ENCODE results near the gene HMCN2.
"Not testable (repeated sequence)": the region's sequence is repeated elsewhere in the genome, so short reads cannot be mapped to it uniquely, and the experiment has no call there.

The HMCN2 gene

GRCh38 chr9:130432796-130433167, 167.2 kb downstream of the HMCN2 start:
- DNase-seq (ENCODE audit: low read depth) = no peak

- DNase-seq (ENCODE audit: low read depth) = no peak
Observed at GRCh38 chr9:130433168-130433946, 167.8 kb downstream of the HMCN2 start.

- no peak for DNase-seq (ENCODE audit: low read depth)
Observed at GRCh38 chr9:130433947-130434262, 168.3 kb downstream of the HMCN2 start.

- not testable (repeated sequence) for DNase-seq (ENCODE audit: low read depth)
Observed at GRCh38 chr9:130434656-130435055, 169.1 kb downstream of the HMCN2 start.

GRCh38 chr9:130437011-130437789, 171.6 kb downstream of the HMCN2 start:
- DNase-seq (ENCODE audit: low read depth) = no peak

- no peak for DNase-seq (ENCODE audit: low read depth)
Observed at GRCh38 chr9:130438382-130438981, 172.9 kb downstream of the HMCN2 start.

GRCh38 chr9:130441031-130441430, 175.5 kb downstream of the HMCN2 start:
- no peak for DNase-seq (ENCODE audit: low read depth)

- DNase-seq (ENCODE audit: low read depth) = no peak
Observed at GRCh38 chr9:130442746-130443455, 177.3 kb downstream of the HMCN2 start.

- DNase-seq (ENCODE audit: low read depth) = no peak
Observed at GRCh38 chr9:130443456-130443801, 177.9 kb downstream of the HMCN2 start.

- no peak for DNase-seq (ENCODE audit: low read depth)
Observed at GRCh38 chr9:130443840-130444492, 178.4 kb downstream of the HMCN2 start.

GRCh38 chr9:130444565-130445221, 179.1 kb downstream of the HMCN2 start, which contains the start of gene ASS1:
TSS of gene ASS1 (plus strand) at chr9:130444961. CDS start at chr9:130452229, 7,268 bp downstream.
- peak; percentile 7 for DNase-seq (ENCODE audit: low read depth)

GRCh38 chr9:130445268-130445983, 179.9 kb downstream of the HMCN2 start:
- no peak for DNase-seq (ENCODE audit: low read depth)

- DNase-seq (ENCODE audit: low read depth) = no peak
Observed at GRCh38 chr9:130446101-130446861, 180.7 kb downstream of the HMCN2 start.

- DNase-seq (ENCODE audit: low read depth) = no peak
Observed at GRCh38 chr9:130447193-130447816, 181.7 kb downstream of the HMCN2 start.

- DNase-seq (ENCODE audit: low read depth) = no peak
Observed at GRCh38 chr9:130448035-130448624, 182.6 kb downstream of the HMCN2 start.

- no peak for DNase-seq (ENCODE audit: low read depth)
Observed at GRCh38 chr9:130448771-130449603, 183.4 kb downstream of the HMCN2 start.

GRCh38 chr9:130450344-130451003, 184.9 kb downstream of the HMCN2 start:
- no peak for DNase-seq (ENCODE audit: low read depth)

GRCh38 chr9:130451004-130451390, 185.4 kb downstream of the HMCN2 start:
- no peak for DNase-seq (ENCODE audit: low read depth)
